ENCODE data around the gene PDE11A. TPM values are rescaled to one million over a fixed set of nuclear protein-coding genes. Genes with fewer than 3 reads are reported as not detected.

PDE11A gene
- total RNA-seq, 1 donor from 2014 or later: 0.27 TPM

DNA sequence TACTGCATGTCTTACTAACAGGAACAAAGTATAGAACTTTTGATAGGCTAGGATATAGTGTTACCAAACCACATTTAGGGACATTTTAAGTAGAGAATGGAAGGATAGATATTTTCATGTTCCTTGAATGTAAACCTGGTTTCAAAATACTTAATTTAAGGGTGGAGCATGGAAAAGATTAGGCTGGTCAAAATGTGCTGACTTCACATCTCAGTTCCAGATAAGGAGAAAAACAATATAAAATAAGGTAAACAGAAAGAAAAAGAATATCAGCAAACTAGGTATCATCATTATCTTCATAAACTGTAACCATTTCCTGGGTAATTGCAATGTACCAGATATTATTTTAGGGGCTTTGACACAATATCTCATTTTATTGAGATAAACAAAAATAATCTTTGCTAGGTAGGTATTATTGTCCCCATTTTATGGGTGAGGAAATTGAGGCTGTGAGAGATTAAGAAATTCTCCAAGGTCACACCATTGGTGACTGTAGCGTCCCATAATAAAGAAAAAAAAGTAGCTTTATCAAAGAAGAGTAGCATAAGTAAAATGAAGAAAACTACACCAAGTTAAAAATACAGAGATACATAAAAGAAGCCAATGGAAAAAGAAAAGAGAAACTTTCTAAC is 3.6 kb downstream of the PDE11A start:
- TF ChIP-seq, protein P1, sequence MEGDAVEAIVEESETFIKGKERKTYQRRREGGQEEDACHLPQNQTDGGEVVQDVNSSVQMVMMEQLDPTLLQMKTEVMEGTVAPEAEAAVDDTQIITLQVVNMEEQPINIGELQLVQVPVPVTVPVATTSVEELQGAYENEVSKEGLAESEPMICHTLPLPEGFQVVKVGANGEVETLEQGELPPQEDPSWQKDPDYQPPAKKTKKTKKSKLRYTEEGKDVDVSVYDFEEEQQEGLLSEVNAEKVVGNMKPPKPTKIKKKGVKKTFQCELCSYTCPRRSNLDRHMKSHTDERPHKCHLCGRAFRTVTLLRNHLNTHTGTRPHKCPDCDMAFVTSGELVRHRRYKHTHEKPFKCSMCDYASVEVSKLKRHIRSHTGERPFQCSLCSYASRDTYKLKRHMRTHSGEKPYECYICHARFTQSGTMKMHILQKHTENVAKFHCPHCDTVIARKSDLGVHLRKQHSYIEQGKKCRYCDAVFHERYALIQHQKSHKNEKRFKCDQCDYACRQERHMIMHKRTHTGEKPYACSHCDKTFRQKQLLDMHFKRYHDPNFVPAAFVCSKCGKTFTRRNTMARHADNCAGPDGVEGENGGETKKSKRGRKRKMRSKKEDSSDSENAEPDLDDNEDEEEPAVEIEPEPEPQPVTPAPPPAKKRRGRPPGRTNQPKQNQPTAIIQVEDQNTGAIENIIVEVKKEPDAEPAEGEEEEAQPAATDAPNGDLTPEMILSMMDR (IDR thresholded peaks at IDR 0.05; ENCODE audit: partially characterized antibody, unreplicated experiment): no peak
- no peaks in the 10 kb centered on the region for H3K9me3 Mint-ChIP-seq (ENCODE audit: unreplicated experiment)
- peaks cover 3% of the 10 kb centered on the region for H3K27me3 Mint-ChIP-seq (ENCODE audit: unreplicated experiment)
- H3K4me3 Mint-ChIP-seq (ENCODE audit: unreplicated experiment): no peak overlapping the region
- no peak overlapping the region for H3K27ac Mint-ChIP-seq (ENCODE audit: unreplicated experiment)
- no peak for DNase-seq
- no peaks in the 10 kb centered on the region for H3K36me3 Mint-ChIP-seq (ENCODE audit: unreplicated experiment)
- H3K4me1 Mint-ChIP-seq (ENCODE audit: low read depth, unreplicated experiment): peaks cover 6% of the 10 kb centered on the region

DNA sequence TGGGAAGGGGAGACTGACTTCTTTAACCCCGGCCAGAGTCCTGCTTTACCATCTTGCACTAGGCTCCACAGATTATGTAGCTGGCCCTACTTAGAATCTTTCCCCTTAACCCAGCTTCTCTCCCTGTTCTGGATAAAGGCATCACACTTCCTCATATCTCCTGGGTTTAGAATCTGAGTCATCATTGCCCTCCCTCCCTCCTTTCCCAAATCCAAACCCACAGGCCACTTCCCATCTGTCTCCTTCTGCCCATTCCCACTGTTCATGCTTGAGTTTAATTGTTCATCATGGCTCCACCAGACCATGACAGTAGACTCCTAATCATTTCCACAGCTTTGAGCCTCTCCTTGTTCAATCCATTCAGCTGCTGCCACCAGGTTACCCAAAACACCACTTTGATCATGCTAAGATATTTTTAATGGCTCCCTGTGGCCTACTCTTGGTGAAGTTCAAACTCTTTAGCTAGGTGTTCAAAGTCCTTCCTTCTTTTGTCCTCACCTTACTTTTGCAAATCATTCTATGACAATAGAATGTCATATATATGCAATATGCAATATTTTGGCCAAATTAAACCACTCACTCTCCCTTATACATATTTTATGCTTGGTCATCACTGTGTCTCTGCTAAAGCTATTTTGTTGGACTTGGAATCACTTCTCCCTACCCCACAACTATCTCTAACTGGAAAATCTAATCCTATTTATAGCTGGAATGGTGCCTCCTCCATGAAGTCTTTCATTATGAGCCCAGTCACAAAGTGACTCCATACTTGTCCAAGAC is 5.5 kb downstream of the PDE11A start:
- Mint-ChIP-seq H3K9me3 (ENCODE audit: unreplicated experiment) (no peaks in the 10 kb centered on the region), H3K27ac (ENCODE audit: unreplicated experiment) (no peak overlapping the region), H3K36me3 (ENCODE audit: unreplicated experiment) (no peaks in the 10 kb centered on the region), H3K27me3 (ENCODE audit: unreplicated experiment) (peaks cover 3% of the 10 kb centered on the region), H3K4me1 (ENCODE audit: low read depth, unreplicated experiment) (peaks cover 6% of the 10 kb centered on the region), H3K4me3 (ENCODE audit: unreplicated experiment) (no peak overlapping the region)
- no peak for DNase-seq
- TF ChIP-seq, protein P1 (IDR thresholded peaks at IDR 0.05; ENCODE audit: partially characterized antibody, unreplicated experiment): no peak

DNA sequence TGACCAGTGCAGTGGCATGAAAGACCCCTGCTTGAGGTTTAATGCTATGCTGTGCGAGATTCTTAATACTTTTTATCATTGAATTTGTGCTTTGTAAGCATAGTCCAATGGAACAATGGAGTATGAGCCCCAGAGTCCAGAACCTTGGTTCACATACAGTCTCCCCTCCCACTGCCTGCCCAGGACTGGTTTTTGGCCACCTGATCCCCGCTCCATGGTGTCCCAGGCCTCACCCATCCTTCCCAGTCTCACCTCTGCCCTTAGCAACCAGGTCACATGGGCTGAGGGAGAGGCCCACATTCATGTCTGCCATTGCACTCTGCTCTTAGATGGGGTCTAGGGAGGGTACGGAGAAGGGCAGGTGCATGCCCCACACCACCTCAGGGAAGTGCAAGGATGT is 6.3 kb downstream of the PDE11A start:
- Mint-ChIP-seq H3K4me1 (ENCODE audit: low read depth, unreplicated experiment) (peaks cover 6% of the 10 kb centered on the region), H3K9me3 (ENCODE audit: unreplicated experiment) (no peaks in the 10 kb centered on the region), H3K4me3 (ENCODE audit: unreplicated experiment) (no peak overlapping the region), H3K27ac (ENCODE audit: unreplicated experiment) (no peak overlapping the region), H3K27me3 (ENCODE audit: unreplicated experiment) (peaks cover 3% of the 10 kb centered on the region), H3K36me3 (ENCODE audit: unreplicated experiment) (no peaks in the 10 kb centered on the region)
- no peak for DNase-seq
- TF ChIP-seq, protein P1 (IDR thresholded peaks at IDR 0.05; ENCODE audit: partially characterized antibody, unreplicated experiment): no peak

DNA sequence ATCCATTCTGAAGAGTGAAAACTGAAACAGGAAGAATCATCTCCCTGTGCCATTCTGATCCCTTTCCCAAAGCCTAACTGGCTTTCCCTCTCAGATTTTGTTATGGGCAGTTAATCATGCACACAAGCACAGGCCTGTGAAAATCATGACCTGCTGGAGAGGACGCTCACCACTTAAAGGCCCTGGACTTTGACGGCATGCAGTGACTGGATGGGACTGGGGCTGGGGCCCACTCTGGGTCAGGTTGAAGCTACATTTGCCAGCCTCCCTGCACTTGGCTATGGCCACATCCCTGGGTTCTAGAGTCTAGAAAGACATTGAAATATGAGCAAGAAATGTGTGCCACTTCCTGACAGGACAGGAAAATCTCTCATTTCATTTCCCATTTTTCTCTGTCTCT is 12.9 kb downstream of the PDE11A start:
- no peak for DNase-seq
- H3K27me3 Mint-ChIP-seq (ENCODE audit: unreplicated experiment): no peaks in the 10 kb centered on the region
- no peaks in the 10 kb centered on the region for H3K4me1 Mint-ChIP-seq (ENCODE audit: low read depth, unreplicated experiment)
- no peak overlapping the region for H3K27ac Mint-ChIP-seq (ENCODE audit: unreplicated experiment)
- TF ChIP-seq, protein P1 (IDR thresholded peaks at IDR 0.05; ENCODE audit: partially characterized antibody, unreplicated experiment): no peak
- H3K9me3 Mint-ChIP-seq (ENCODE audit: unreplicated experiment): no peaks in the 10 kb centered on the region
- H3K36me3 Mint-ChIP-seq (ENCODE audit: unreplicated experiment): no peaks in the 10 kb centered on the region
- H3K4me3 Mint-ChIP-seq (ENCODE audit: unreplicated experiment): no peak overlapping the region

DNA sequence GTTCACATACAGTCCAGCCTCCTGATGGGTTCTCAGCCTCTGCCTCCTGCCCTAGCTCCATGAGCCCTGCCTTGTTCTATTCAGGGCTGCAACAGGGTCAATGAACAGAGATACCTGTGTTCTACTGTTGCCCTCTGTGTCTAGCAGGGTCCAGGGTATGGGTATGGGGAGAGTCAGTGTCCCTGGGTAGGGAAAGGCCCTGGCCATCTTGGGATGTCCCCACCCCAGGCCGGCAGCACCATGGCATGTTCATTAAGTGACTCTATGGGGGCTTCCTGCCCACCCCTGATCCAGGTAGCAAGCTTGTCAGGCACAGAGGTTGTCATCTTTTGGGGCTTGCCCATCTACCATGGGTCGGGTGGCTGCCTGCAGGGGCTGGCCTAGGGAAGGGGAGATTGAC is 13.5 kb downstream of the PDE11A start:
- H3K9me3 Mint-ChIP-seq (ENCODE audit: unreplicated experiment): no peaks in the 10 kb centered on the region
- no peaks in the 10 kb centered on the region for H3K27me3 Mint-ChIP-seq (ENCODE audit: unreplicated experiment)
- H3K4me3 Mint-ChIP-seq (ENCODE audit: unreplicated experiment): no peak overlapping the region
- H3K36me3 Mint-ChIP-seq (ENCODE audit: unreplicated experiment): no peaks in the 10 kb centered on the region
- DNase-seq: no peak
- no peaks in the 10 kb centered on the region for H3K4me1 Mint-ChIP-seq (ENCODE audit: low read depth, unreplicated experiment)
- H3K27ac Mint-ChIP-seq (ENCODE audit: unreplicated experiment): no peak overlapping the region
- TF ChIP-seq, protein P1 (IDR thresholded peaks at IDR 0.05; ENCODE audit: partially characterized antibody, unreplicated experiment): no peak
